HG02852 (cell line): ENCODE data around the gene LHX4.

Experiments used
- ATAC-seq: cut with Tn5 transposase; IDR thresholded peaks from one replicate; pipeline ENCODE4 v1.9.1; 2021; ENCODE audit warnings: mild to moderate bottlenecking, moderate library complexity; ENCODE audit not compliant: unreplicated experiment

Gene LHX4

GRCh38 chr1:180294711-180295110 lies 64.6 kb downstream of the LHX4 start:
- ATAC-seq: no peak

GRCh38 chr1:180295999-180296398 lies 65.9 kb downstream of the LHX4 start:
- no peak for ATAC-seq

- no peak for ATAC-seq
Observed at GRCh38 chr1:180299479-180300221, 69.6 kb downstream of the LHX4 start.

- ATAC-seq: no peak
Observed at GRCh38 chr1:180301135-180301742, 71.2 kb downstream of the LHX4 start.

GRCh38 chr1:180309338-180309737 lies 79.3 kb downstream of the LHX4 start:
- ATAC-seq: no peak

- ATAC-seq: no peak
Observed at GRCh38 chr1:180310095-180310494, 80.0 kb downstream of the LHX4 start.

GRCh38 chr1:180311011-180311730 lies 81.1 kb downstream of the LHX4 start:
- no peak for ATAC-seq

GRCh38 chr1:180312926-180313325 lies 82.9 kb downstream of the LHX4 start:
- no peak for ATAC-seq

GRCh38 chr1:180327089-180327488 lies 97.0 kb downstream of the LHX4 start:
- no peak for ATAC-seq
